Measurements from ENCODE around the gene CCDC43.

The CCDC43 gene

DNA sequence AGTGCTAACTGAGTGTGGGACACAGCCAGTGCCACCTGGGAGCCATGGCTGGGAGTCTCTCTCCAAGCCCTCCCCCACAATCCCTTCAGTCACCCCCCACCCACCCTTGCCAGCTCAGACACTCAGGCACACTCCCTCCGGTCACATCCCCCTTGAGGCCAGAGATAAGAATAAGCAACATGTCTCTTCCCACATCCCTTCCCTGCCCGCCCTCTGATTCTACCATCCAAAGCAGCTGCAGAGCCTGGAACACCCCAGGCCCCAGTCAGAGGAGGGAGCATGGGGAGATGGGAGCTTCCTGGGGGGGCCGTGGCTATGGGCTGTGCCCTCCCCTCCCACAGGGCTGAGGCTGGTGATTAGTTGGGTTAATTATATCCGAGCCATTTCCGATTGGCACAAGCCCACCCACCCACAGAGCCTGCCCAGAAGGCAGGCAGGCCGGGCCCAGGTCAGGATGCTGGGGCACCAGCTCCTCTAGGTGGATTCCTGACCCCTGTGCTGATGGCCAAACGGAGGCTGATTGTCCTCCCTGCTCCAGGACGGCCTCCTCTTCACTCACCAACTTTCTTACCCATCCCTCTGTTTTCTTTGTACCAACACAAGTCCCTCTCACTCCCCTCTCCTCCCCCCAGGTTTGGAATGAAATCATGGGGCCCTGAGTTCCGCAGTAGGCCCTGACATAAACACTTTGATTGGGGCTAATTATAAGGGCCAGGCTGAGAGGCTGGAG lies 61.9 kb downstream of the CCDC43 start:
- no peak for DNase-seq (ENCODE audit: low spot score)

Data from Ammon's horn (tissue), 1 donor.